GM04503 (cell line): ENCODE data around the gene SIAH1.
"Not testable (repeated sequence)": the region's sequence is repeated elsewhere in the genome, so short reads cannot be mapped to it uniquely, and the experiment has no call there.

Source experiments
- DNase-seq: peaks from one replicate; pipeline ENCODE4 v3.0.0-alpha.2; 2012; ENCODE audit warnings: low read depth

SIAH1 gene

DNA sequence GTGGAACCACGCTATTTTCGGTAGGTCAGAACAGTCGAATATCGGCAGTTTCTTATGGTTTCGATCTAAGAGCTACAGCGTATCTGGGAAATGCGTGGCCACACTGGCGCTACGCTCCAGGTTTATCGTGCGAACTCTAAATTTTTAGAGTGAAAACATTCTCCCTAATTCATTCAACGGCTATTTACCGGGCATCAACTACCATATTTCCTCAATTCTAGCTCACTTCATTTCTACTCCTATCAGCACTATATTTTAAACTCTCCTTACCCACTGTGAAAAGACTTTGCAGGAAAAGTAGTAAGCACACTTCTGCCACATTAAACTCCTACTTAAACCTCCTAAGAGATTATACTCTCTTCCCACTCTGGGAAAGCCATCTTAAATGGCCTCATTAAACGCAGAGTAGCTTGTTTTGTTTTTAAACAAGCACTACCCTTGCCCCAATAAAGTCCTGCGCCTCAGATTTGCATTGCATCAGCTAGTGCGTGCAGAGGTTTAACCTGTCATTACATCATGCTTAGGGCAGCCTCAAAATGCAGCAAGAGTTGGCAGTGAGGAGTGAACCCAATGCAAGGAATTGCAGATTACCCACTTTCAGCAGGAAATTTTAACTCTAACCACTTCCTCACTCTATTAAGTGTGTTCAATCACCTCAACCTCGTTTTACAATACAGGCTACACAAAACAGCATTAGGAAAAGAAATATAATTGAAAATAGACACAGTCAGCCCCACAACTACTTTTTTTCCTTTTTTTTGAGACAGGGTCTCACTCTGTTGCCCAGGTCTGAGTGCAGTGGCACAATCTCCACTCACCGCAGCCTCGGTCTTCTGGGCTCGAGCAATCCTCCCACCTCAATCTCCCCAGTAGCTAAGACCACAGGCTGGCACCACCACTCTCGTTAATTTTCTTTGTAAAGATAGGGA, 18.8 kb downstream of the SIAH1 start:
- DNase-seq, result peak; percentile 64

DNA sequence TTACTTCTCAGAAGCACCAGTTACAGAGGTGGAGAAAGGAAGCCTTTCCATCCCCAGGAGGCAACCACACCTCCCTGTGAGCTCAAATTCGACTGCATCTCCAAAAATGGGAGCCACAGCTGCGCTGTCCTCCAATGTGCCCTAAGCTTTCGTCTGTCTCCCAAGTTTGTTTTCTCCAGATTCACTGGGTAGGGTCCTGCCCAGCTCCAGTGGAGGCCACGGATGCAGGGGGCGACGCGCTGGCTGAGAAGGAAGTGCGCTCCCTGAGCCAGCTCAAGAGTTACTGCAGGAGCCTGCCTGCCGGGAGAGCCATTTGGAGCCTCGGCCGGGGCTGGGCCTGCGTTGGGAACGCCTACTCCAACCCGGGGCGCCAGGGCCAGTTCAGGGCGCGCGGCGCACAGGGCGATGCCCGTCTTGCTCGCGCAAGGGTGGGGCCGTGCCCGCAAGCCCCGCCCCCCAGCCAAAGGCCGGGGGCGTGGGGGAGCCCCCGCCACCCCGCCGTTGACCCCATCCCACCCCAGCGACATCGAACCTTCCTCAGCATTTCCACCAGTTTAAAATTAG, 19.5 kb downstream of the SIAH1 start:
- DNase-seq, result no peak

DNA sequence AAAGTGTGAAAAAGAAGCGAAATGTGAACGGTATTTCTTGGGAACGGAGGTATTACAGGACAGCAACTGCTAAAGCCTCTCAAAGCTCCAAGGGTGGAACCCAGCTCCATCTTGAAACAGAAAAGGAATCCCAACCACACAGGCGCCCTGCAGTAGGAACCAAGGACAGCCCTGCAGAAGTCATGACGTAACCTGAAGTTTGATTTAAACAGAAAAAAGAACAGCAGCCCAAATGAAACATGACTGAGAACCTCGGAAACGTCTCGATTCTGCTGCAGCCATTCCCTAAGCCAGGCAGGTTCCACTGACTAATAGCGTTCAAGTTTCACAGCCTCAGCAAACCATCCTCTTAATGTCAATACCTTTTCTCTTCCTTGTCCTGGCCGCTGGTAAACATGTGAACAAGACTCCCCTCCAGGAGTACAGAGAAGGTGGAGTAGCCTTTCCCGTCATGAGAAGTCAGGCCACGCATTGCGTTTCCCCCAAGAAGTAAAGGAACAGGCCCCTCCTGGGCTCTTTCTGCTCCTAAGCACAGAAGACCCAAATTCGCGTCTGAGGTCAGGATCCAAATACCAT, 20.1 kb downstream of the SIAH1 start:
- no peak for DNase-seq

DNA sequence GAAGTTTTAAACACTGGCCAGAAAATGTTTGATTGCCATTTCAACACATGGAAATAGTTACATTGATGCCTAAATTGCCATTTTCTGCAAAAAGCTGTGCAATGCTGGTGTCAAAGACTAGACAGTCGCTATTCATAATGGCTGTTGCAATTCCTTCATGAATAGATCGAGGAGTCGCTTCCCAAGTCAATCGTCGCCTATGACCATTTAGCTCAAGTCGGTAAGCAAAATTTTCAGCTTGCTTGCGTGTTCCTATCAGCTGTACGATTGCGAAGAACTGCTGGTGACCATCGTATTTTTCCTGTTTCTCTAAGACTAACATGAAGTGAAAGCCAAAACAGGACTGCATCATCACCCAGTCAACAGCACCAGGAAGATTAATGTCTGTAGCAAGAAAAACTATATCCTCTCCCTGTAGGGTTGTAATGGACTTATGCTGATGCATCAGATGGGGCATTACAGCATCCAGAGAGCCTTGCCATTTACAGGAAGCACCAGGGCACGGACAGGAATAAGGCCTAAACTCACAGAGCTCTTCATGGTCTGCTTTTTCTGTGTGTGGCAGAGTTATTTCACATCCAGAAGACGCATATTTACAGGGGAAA, 23.6 kb downstream of the SIAH1 start:
- no peak for DNase-seq

DNA sequence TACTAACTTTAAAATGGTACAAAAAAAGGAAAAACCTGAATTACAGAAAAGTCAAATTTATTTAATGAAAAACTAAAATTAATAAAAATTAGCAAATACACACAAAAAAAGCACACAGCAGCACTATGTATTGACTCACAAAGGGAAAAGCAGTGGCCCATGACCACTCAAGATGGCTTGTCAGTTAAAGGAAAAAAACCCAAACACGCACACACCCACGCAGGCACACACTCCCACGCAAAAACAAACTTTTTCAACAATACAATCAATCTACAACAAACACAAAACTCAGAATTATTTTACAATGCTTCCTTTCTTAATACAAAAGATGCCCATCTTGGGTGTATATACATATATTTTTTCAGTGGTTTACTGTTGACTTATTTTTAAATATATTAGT, 24.2 kb downstream of the SIAH1 start:
- DNase-seq, result no peak

DNA sequence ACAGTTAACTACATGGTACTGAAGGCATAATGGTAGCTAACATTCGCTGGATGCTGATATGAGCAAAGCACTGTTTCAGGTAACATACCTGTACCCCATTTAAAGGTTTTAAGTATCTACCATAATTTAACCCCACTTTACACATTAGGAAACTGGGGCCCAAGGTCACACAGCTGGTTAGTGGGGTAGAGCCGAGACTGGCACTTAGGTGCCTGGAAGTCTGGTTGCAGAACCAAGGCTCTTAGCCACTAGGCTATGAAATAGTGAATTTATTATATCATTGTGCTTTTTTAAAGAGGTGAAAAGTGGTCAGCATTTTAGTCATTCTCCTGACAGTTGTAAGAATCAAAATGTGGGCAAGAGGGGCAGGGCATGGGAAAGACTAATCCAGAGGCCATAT, 25.2 kb downstream of the SIAH1 start:
- DNase-seq, result no peak

DNA sequence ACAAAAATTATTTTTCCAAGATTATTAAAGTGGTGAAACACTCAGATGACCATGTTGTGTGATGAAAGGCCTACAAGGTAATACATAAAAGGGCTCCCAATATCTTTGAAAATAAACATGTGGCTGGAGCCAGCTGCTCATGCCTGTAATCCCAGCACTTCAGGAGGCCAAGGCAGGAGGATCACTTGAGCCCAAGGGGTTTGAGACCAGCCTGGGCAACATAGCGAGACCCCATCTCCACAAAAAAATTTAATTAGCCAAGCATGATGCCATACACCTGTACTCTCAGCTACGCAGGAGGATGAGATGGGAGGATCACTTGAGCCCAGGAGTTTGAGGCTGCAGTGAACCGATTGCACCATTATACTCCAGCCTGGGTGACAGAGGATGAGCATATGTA, 26.8 kb downstream of the SIAH1 start:
- DNase-seq, result no peak

DNA sequence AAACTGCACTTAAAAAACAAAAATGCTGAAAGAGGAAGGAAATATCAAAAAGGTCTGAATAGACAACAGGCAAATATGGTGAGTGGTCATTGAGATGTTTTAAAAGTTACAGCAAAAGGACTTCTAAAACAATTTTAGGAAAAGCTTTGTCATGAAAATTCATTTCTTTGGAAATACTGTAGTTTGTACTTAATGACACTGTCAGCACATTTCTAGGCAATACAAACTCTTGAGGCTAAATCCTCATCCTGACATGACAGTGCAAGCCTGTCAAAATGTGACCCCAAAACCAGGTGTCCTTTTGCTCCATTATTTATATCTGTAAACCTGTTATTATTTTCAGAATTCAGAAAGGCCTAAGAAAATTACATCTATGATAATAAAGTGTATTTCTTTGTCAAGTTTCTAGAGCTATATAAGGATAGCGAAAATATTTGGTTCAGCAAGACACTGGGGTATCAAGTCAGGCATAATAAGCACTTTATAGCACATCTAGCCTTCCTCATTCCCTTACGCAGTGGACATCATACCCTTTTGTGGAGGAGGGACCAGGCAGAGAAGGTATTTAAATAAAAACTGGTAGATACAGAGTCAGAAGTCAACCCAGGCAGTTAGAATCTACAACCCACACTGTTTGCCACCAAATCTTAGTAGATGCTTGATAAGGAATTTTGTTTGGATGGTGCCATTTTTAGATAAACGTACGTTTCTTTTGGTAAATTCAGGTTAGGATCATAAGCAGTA, 28.4 kb downstream of the SIAH1 start:
- DNase-seq, result no peak

DNA sequence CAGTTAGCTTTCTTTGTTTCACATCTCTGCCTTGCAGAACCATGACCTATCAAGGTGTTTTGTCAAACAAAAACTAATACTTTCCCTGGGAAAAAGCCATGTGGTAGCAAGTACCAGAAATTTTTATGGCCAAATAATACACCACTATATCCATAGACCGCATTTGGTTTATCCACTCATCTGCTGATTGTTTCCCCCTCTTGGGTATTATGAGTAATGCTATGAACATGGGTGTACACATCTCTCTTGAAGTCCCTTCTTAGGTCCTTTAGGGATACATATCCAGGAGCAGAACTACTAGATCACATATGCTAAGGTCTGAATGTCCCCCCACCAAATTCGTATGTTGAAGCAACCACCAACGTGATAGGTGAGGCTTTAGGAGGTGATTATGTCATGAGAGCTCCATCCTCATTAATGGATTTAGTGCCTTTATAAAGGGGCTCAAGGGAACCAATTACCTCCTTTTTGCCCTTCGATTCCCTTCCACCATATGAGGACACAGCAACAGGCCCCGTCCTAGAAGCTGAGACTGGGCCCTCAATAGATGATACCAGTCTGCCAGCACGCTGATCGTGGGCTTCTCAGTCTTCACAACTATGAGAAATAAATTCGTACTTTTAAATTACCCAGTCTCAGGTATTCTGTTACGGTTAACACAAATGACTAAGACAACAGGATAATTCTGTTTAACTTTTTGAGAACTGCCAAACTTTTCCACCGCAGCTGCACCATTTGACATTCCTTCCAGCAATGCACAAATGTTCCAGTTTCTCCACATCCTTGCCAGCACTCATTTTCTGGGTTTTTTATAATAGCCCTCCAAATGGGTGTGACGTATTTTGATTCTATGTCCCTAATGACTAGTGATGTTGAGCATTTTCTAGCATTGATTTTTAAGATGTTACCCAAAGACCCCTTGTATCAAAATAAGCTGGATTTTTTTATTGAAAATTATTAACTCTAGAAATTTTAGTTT, 30.0 kb downstream of the SIAH1 start:
- DNase-seq, result no peak

DNA sequence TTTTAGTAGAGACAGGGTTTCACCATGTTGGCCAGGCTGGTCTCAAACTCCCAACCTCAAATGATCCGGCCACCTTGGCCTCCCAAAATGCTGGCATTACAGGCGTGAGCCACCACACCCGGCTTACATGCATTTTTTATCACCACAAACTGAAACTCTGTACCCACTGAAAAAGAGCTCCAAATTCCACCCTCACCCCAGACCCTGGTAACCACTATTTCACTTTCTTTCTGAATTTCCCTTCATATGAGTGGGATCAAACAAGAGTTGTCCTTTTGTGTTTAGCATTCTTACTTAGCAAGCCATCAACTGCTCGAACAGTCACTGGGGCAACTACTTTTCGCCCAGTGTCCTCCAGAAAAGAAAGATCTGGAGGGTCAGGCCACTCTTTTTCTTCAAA, 30.8 kb downstream of the SIAH1 start:
- not testable (repeated sequence) for DNase-seq

DNA sequence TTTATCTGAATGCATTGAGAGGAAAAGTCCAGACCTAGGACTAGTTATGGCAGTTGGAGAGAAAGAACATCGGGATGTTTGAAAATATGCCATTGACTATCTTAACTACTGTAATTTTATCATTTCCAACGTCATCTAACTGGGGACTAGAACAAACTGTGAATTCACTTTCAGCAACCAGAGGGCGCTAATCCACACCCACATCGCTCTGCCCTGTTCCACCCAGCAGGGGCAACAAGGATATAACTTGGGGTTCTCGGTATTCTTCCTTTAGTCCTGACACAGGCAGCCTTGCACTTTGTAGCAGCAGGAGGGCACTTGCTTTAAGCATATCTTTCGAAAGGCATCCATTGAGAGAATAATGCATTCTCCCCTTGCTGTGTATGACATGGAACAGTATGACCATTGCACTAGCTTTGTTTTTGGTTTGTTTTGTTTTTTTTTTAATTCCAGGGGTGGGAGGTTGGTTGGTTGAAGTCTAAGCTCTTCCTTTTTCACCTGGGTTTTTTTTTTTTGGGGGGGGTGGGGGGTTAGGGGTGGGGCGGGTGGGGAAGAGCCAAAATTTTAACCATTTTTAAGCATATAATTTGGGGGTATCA, 31.5 kb downstream of the SIAH1 start:
- no peak for DNase-seq

DNA sequence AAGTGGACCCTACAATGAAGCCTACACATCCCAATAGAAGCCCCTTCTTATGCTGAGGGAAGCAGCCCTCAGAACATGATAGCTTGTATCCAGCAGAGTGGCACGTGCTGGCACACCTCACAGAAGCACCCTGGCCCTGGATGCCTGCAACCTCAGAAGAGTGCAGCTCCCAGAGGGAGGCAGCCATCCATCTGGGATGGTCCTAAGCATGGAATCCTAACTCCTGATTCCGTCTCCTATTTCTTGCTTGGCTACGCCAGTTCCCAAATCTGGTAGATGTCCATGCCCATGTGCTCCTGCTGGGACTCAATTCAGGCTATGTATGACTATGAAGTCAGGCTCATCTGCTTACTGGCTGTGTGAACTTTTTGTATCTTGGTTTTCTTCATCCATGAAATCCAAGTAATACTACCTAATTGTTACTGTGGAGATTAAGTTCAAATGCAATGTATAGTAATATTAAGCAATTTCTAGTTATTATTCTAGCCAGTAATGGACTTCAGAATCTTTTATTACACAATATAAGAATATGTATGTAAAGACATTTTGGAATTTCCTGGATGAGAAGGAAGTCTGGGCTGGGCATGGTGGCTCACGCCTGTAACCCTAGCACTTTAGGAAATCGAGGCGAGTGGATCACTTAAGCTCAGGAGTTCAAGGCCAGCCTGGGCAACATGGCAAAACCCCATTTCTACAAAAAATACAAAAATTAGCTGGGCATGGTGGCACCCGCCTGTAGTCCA, 32.4 kb downstream of the SIAH1 start:
- no peak for DNase-seq

DNA sequence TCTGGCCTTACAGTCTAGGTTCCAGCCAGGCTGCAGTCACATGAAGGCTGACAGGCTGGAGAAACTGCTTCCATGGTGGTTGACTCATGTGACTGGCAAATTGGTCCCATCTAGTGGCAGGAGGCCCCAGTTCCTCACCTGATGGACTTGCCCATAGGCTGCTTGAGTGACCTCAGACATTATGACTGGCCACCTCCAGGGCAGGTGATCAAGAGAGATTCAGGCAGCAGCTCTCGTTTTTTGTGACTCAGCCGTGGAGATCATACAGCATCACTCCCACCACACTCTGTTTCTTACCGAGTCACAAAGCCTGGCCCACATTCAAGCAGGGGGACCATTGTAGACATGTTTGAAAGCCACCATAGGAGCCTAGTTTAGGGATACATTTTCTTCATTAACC, 34.5 kb downstream of the SIAH1 start:
- no peak for DNase-seq

DNA sequence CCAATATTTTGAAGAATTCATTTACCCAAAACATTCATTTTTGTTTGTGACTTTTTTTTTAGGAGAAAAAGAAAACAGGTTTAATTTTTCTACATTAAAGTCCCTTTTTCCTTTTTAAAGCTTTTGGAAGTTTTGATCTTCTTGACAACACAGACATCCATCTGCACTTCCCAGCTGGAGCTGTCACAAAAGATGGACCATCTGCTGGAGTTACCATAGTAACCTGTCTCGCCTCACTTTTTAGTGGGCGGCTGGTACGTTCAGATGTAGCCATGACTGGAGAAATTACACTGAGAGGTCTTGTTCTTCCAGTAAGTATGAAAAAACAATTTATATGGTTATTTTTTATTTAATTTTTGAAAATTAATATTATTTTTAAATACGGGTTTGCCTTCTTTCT, 37.2 kb downstream of the SIAH1 start:
- no peak for DNase-seq

DNA sequence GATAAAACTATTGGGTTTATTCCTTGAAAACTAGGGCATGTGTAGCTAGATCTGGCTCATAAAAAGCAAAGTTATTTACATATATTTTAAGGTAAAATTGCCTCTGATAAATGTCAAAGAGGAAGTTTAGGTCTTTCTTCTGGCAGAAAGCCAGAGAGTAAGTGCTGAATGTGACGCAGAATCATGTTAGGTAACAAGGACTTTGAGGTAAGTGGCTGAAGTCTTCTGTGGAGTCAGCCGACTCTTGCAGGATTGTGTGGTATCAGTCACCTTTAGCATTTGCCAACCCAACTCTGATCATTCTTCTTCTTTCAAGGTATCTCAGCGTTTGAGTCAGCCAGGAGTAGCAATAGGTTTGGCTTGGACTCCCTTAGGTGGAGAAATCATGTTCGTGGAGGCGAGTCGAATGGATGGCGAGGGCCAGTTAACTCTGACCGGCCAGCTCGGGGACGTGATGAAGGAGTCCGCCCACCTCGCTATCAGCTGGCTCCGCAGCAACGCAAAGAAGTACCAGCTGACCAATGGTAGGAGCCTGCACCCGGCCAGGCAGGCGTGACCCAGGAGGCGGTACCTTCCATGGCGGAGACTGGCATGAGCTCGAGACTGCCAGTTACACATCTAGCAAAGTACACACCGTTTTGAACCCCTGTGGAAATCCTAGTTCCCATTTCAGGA, 37.9 kb downstream of the SIAH1 start:
- no peak for DNase-seq

DNA sequence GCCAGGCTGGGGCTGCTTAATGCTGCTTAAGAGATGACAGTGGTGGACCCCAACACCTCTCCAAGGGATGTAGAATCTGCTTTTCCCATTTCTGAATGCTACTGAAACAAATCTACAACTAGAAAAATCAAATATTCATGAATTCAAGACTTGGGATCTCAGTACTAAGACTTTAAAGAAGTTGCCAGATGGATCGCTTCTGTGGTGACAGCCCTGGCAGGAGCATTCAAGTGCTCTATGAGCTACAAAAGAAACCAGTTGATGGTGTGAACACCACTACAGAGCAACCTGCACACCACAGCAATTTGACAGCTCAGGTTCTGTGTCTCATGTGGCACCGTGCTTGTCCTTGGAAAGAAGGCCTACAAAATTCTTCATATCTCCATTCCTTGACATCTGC, 42.6 kb downstream of the SIAH1 start:
- no peak for DNase-seq

DNA sequence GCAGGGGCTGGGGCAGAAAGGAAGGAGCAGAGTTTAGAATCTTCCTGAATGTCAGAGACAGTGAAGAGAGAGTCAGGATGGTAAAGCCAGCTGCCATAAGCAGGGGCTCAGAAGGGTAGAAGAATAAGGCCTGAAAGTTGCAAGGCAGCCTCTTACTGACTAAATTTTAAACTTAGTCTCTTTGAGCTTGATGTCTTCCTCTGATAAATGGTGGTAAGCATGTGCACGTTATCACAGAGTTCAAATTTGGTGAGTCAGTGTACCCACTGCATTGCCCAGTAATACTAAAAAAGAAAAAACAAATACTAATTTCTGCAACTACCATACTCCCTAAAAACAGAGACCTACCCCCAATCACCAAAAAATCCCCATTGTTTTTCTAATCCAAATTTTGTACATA, 45.2 kb downstream of the SIAH1 start:
- no peak for DNase-seq

DNA sequence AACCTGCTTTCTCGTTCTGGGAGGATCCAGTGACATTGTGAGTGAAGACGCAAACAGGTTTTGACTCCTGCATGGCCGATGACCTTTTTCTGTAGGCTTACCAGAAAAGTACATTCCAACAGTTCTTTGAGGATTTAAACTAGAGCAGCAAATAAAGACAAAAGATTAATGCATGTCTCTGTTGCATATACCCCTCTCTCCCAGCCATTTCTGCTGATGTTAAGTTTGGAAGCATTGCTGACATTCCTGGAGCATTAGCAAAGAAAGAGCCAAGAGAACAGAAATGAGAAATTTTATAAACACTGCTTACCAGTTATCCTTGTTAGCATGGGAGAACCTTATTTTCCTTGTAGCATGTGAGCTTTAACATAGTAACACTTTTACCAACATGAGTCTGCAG, 49.3 kb downstream of the SIAH1 start:
- no peak for DNase-seq

DNA sequence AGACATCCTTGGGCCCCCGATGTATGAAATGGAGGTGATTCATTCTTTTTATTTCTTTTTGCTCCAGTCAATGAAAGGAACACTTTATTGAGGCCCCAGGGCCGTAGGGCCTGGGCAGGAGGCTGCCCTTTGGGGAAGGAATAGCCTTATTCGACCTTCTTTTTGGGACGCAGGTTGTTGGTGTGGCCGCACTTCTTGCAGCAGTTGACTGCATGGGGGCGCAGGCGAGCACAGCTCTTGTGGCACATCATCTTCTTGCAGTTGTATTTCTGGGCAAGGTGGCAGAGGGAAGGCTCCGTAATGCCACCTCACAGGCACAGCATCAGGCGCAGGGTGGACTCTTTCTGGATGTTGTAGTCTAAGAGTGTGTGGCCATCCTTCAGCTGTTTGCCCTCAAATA, 50.9 kb downstream of the SIAH1 start:
- DNase-seq, result no peak
